GM18868 (cell line): ENCODE results near the gene SLC25A34.

Source experiments
- ATAC-seq: cut with Tn5 transposase; IDR thresholded peaks from one replicate; pipeline ENCODE4 v1.9.1; 2021; ENCODE audit warnings: mild to moderate bottlenecking, moderate library complexity; ENCODE audit not compliant: unreplicated experiment

SLC25A34 gene

DNA sequence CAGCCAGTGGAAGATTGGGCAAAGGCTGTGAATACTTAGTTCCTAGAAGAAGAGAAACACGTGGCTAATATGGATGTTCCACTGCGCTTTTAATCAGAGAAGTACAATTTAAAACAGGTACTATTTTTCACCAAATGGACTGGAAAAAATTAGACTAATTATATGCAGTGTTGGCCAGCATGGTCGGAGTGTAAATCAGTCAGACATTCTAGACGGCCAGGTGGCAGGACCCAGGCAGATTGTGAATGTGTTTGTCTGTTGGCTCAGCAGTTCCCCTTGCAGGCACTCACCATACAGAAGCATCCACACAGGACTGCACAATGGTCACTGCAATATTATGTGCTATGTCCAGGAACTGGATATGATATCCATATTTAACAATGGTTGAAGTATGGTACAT lies 23.9 kb upstream of the SLC25A34 start:
- ATAC-seq: no peak

DNA sequence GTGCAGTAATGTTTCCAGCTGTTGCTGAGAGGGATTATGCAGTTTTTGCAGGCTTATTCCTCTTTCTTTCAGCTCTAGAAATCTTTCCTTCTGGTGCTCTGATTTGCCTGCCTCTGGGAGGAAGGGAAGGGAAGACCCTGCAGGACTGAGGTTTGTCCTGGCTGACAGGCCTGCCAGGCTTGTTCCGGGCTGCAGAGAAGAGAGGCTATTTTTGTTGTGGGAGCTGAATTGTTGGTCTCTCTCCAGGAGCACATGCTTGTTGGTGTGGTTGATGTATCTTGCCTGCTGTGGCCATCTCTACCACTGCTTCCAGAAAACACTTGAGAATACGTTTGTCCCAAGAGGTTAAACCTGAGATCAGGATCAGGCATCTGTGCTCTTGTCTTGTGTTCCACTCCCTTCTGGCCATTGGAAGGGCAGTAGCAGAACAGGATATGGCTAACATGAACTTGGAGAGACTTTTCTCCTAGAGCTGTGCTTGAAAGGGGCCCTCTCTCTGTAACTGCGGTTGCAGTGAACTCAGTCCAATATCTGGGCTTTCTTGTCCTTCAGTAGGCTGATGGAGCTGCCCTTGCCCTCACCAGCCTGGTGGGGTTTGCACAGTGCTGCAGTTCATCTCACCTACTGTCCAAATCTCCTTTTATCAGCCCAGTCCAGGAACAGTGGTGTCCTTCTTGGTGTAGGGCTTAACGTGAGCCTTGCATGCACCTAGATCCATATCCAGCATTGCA lies 21.5 kb upstream of the SLC25A34 start:
- no peak for ATAC-seq

DNA sequence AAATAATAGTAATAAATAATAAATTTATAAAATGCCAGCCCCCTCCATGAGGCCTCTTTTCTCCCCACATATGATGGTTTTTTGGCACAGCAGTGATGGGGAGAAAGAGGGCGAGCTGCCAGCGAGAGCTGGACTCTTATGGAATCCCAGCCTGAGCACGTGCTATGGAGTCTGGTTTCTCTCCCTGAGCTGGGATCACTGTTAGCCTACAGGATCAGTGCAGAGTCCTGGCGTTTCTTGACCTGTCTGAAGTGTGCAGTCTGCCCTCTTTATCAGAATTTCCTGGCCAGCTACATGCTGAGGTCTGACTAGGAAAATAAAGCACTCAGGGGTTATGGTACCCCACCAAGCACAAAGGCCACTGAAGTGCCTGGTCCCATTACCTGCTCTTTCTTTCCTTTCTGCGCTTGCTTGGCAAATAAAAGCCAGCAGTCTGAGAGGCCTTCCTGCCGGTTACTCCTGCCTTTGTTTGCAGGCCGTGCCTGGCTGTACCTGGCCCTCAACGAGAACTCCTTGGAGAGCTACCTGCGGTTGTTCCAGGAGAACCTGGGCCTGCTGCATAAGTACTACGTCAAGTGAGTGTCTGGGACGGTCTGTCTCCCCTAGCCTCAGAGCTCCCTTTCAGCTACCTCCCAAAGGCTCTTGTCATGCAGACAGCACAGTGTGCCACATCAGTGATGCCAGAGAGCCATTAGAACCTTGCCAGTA lies 18.5 kb upstream of the SLC25A34 start:
- no peak for ATAC-seq

DNA sequence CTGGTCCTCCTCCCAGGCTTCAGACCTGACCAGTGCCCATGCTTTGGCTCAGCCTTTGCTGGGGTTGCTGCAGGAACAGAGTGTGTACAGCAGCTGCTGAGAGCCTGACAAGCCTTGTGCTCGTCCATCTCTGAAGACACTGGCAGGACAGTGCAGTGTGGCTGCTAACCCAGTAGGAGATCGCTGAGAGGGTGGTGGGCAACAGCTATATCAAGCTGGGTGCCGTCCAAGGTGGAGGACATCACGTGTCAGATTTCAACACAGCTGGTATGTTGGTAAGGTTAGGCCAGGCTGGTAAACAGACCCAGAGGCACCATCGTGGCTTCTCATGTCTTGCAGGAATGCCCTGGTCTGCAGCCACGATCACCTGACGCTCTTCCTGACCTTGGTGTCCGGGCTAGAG lies 17.9 kb upstream of the SLC25A34 start:
- ATAC-seq: no peak

DNA sequence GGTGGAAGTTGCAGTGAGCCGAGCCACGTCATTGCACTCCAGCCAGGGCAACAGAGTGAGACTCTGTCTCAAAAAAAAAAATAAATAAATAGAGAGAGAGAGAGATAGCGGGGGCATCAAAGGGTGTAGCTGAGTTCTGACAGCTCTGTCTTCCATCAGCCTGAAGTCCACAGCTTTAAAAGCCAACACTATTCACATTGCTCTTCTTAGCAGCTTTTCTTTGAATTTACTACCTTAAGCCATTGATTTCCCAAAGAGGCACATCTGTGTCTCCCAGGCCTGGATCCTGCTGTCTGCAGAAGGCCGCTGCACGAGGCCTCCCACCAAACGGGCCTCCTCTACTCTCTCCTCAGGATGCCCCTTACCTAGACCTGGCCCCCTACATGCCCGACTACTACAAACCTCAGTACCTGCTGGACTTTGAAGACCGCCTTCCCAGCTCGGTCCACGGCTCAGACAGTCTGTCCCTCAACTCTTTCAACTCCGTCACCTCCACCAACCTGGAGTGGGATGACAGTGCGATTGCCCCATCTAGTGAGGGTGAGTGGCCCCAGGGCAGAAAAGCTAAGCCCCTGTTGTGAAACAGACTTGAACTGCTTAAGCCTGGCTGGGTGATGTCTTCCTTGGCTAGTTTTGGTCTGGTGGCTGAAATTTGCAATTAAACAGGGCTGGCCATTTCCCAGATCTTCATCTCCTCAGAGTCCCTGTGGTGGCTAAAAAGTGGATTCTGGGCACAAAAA lies 16.5 kb upstream of the SLC25A34 start:
- no peak for ATAC-seq

DNA sequence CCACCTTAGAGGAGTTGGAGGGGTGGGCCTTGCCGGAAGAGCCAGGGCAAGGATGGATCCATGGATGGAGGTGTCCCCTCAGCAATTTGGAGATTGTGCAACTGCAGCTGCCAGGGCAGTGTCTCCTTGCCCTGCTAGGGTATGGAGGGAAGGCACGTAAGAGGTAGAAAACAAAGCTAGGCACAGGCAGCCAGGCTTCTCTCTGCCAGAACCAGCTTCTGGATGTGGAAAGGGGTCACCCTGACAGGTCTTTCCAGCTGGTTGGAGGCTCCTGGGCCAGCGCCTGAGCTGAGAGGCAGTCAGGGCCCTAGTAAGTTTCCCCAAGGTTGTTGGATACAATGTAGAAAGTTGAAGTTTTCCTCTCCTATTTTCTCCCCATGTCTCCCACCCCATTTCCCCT lies 15.2 kb upstream of the SLC25A34 start:
- ATAC-seq: no peak

DNA sequence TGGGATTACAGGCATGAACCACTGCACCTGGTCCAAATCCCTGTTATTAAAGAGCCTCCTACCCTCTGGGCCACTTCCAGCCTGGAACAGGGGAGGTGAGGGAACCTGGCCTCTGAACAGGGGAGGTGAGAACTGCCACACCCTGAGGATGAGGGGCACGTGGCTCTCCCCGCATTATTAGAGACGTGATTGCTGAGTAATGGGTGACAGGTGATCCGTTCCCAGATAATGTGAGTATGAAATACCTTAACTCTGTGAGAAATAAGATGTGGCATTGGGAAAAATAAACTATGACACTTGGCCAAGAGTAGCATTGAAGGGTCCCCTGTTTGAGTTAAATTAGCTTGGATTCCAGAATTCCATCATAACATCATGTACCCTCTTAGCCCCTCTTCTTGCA lies 13.6 kb upstream of the SLC25A34 start:
- no peak for ATAC-seq

DNA sequence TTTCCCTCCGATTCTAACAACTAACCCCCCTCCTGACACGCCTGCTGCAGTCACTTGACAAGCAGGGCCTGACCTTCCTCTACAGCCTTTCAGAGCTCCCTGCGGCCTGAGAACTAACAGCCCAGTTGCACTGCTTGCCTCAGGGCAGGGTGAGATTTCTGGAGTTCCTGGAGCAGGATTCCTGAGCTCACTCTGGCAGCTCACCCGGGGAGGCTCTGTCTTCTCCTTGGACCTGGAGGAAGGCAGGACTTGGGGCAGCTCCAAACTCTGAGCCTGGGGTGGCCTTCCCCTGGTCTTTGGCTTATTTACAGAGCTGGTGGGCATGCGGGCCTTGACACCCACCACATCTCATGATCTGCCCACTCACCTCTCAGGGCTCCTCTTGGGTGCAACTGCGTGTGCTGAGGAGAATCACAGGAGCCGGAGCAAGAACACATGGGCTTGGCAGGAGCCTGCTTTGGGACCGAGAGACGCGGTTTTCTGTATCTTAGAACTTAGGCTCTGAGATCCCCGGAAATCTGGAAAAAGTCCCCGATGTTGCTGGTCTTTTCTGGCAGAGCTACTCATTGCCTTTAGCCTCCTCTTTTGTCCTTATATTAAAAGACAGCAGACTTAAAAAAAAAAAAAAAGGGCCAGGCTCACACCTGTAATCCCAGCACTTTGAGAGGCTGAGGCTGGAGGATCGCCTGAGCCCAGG lies 13.1 kb upstream of the SLC25A34 start:
- no peak for ATAC-seq

DNA sequence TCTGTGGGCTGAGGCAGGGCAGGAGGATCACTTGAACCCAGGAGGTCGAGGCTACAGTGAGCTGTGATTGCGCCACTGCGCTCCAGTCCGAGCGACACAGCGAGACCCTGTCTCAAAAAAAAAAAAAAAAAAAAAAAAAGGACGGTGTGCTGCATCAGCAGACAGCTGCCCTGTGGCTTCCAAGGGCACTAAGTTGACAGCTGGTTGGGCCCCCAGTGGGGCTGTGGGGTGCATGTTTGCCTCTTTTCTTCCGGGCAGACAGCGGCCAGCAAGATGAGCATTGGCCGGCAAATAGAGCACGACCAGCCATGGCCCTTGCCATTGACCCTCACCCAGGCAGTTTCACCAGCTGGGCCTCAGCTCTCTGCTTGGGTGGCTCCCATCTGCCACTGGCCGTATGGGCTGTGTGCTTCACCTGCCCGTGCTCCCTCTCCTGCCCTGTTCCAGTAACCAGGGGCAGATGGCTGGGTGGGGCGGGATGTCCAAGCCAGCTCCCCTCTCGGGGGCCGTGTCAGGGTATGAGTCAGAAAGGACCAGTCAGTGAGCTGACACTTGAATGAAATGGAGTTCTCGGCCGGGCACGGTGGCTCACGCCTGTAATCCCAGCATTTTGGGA lies 12.3 kb upstream of the SLC25A34 start:
- ATAC-seq: no peak

DNA sequence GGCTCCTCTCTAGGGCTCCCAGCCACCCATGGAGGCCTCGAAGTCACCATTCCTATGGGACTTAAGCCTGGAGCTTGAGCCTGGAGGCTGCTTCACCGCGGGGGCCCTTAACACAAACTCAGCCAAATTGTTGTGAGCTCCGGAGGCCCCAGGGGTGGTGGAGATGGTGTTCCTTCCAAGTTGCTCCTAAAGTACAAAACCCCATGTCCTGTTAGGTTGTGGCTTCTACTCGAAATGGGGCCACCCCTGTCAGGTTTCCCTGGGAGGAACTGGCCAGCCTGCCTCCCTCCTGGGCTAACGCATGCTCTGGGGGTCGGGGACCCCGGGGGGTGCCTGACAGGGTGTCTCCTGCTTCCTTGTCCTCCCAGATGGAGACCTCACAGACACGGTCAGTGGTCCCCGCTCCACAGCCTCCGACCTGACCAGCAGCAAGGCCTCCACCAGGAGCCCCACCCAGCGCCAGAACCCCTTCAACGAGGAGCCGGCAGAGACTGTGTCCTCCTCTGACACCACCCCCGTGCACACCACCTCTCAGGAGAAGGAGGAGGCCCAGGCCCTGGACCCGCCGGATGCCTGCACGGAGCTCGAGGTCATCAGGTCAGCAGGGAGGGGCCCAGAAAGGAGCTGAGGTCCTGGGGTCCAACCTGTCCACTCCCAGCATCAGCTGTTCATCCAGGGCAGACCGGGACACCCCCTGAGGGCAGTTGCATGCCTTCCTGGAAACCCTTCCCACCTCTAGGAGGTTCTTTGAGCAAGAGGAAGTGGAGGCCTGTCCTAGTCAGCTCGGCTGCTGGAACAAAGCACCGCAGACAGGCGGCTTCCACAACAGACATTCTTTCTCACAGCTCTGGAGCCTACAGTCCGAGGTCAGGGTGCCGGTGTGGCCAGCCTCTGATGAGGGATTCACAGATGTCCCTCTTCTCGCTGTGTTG lies 10.8 kb upstream of the SLC25A34 start:
- ATAC-seq: no peak

DNA sequence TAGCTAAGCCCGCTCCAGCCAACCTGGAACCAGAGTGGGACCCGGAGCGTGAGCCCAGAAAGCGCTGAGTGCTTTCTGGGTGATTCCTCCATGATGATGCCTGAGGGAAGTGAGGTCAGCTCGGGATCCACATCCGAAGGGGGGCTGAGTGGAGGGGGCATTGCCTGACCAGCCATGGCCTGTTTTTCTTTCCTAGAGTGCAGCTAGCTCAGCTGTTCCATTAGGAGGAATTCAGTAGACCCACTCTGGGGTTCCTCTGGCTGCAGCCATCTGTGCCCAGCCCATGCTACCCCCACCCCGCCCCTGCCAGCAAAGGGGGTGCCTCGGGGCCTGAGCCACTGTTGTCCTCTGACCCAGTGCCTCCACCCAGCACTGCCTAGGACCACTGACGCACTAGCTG lies 9.6 kb upstream of the SLC25A34 start:
- ATAC-seq: no peak

DNA sequence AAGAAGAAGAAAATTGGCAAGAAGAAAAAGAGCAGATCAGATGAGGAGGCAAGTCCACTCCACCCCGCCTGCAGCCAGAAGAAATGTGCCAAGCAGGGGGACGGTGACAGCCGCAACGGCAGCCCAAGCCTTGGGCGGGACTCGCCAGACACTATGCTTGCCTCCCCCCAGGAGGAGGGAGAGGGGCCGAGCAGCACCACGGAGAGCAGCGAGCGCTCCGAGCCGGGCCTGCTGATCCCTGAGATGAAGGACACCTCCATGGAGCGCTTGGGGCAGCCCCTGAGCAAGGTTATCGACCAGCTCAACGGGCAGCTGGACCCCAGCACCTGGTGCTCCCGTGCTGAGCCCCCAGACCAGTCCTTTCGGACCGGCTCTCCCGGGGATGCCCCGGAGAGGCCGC lies 9.0 kb upstream of the SLC25A34 start:
- no peak for ATAC-seq

DNA sequence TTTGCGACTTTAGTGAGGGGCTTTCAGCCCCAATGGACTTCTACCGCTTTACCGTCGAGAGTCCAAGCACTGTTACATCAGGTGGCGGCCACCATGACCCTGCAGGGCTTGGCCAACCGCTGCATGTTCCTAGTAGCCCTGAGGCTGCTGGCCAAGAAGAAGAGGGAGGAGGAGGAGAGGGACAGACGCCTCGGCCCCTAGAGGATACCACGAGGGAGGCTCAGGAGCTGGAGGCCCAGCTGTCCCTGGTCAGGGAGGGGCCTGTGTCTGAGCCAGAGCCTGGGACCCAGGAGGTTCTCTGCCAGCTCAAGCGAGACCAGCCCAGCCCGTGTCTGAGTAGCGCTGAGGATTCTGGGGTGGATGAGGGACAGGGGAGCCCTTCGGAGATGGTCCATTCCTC lies 8.6 kb upstream of the SLC25A34 start:
- no peak for ATAC-seq

DNA sequence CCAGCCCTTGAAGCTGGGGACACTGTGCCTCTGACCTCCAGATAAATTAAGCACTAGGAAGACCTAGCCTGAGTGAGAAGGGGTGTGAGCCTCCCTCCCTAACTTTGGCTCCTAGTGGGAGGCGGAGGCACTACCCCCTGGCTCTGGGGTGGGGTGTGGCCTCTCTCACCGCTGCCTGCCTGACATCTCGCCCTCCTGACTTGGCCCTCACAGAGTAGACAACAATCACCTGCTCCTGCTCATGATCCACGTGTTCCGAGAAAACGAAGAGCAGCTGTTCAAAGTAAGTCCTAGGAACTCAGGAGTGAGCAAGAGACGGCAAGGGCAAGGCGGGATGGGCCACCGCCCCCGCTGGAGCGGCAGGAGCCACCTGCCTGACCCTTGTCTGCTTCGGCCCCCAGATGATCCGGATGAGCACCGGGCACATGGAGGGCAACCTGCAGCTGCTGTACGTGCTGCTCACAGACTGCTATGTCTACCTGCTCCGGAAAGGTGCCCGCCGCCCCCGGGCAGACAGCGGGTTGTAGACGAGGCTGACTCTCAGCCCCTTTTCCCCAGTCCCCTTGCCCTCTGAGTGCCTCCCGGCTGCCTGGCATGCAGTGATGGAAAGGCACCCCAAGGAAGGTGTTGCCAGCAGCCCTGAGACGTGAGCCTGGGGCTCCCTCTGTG lies 8.1 kb upstream of the SLC25A34 start:
- no peak for ATAC-seq

DNA sequence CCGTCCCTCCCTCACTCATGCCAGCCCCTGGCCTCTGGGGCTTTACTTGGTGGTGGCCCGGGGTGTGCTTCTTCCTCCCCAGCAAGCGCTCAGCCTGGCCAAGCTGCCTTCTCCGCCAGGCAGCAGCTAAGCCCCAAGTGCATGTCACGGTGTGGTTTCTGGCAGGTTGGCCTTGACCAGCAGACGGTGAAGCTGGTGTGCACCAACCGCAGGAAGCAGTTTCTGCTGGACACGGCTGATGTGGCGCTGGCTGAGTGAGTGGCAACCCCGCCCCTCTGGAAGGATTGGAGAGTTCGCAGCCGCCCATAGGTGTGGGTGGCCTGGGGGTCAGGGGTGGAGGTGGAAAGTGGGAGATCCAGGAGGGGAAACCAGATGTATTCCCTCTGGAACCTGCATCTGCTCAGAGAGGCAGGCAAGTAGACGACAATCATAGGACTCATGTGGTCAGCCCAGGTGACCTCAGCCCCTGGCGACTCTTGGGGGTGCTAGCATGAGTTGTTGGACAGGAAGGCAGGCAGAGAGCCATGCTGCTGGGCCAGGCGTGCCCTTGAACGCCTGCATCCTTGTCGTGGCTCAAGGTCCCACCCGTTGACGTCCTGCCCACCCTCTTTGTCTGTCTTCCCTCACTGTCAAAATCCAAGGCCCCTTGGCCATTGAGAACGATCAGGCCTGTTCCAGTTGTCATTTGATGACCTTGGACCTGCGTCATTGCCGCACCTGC lies 7.0 kb upstream of the SLC25A34 start:
- ATAC-seq: no peak

DNA sequence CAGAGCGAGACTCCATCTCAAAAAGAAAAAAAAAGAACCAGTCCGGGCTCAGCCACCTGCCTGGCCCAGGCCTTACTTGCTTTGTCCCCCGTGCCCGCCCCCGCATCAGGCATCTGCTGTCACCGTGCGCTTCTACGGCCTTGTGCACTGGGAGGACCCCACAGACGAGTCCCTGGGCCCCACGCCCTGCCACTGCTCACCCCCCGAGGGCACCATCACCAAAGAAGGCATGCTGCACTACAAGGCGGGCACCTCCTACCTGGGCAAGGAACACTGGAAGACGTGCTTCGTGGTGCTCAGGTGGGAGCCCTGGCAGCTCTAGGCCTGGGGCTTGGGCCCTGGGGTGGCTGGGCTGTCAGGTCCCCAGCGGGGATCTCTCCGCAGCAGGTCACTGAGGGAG lies 5.6 kb upstream of the SLC25A34 start:
- ATAC-seq: no peak

DNA sequence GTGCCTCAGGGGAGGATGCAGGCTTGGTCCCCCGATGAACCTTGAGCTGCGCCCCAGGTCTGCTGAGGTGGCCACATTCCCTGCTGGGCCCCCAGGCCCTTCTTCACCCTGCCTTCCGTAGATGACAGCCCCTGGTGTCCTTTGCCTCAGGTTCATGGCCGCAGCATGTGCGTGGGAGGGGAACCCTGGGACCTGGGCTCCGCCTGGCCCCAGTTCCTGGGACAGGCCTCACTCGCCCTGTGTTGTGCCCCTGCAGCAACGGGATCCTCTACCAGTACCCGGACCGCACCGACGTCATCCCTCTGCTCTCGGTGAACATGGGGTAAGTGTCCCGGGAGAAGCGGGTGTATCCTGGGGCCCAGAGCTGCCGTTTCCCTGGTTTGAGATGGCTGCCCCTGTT lies 5.1 kb upstream of the SLC25A34 start:
- no peak for ATAC-seq

DNA sequence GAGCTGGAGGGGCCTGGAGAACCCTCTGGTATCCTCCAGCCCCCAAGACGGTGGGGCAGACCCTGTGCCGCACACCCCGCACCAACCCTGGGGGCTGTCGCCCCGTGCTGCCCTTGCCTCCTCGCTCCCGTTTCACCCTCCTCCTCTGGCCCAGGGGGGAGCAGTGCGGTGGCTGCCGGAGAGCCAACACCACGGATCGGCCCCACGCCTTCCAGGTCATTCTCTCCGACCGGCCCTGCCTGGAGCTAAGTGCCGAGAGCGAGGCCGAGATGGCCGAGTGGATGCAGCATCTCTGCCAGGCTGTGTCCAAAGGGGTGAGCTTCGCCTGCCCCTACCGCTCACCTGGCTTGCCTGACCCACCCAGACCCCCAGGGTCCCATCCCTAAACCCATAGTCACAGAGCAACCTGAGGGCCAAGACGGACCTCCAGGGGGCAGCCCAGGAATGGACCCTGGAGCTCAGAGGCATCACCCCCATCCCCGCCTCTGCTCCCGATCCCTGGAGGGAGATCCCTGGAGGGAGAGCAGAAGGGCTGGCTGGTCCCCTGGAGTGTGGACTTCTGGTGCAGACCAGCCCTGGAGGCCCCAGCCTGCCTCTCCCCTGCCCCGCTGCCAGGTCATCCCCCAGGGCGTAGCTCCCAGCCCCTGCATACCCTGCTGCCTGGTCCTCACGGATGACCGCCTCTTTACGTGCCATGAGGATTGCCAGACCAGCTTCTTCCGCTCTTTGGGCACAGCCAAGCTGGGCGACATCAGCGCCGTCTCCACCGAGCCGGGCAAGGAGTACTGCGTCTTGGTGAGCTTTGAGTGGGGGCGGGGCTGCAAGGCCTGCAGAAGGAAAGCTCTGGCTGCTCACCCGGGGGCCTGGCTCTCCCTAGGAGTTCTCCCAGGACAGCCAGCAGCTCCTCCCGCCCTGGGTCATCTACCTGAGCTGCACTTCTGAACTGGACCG lies 4.0 kb upstream of the SLC25A34 start:
- ATAC-seq: no peak
